GM19193 (cell line): Measurements from ENCODE around the gene TMCC1.

Source experiments
- POLR2A ChIP-seq: IDR thresholded peaks from 4 replicates; pipeline ENCODE4 v1.6.1; 2011; ENCODE audit not compliant: insufficient read depth, insufficient read length; ENCODE audit errors: extremely low read depth

The TMCC1 gene

DNA sequence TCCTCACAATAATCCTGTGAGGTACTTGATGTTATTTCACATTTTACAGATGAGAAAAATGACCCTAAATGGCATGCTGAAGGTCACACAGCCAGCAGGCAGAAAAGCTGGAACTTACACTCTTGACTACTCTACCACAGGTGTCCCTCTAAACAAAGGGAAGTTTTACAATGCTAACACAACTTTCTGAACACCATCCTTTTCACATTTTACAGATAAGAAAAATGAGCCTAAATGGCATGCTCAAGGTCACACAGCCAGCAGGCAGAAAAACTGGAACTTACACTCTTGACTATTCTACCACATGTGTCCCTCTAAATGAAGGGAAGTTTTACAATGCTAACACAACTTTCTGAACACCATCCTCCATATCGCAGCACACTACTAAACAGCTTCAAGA, 35.6 kb downstream of the TMCC1 start:
- TF ChIP-seq POLR2A, result no peak

DNA sequence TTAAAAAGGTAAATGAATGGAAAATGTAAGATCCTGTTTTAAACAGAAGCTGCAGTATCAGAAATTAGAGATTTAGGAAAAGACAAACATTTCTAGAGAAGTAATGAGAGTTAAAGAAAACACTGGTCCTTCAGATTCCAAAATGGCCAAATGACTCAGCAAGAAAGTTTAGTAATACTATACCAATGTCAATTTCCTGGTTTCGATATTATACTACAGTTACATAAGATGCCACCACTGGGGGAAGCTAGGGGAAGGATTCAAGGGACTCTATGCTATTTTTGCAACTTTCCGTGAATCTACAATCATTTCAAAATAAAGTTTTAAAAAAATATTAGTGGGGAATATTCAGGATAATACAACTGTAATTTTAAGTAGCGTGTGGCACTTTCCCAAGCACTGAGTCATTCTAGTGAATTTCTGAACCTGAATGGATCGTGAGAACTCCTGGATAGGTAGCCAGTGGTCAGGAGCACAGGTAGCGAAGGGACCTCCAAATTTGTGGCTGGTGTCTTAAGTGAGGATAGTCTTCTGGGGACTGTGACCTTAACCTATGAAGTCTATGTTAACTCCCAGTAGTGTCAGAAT, 37.6 kb downstream of the TMCC1 start:
- no peak for TF ChIP-seq POLR2A

DNA sequence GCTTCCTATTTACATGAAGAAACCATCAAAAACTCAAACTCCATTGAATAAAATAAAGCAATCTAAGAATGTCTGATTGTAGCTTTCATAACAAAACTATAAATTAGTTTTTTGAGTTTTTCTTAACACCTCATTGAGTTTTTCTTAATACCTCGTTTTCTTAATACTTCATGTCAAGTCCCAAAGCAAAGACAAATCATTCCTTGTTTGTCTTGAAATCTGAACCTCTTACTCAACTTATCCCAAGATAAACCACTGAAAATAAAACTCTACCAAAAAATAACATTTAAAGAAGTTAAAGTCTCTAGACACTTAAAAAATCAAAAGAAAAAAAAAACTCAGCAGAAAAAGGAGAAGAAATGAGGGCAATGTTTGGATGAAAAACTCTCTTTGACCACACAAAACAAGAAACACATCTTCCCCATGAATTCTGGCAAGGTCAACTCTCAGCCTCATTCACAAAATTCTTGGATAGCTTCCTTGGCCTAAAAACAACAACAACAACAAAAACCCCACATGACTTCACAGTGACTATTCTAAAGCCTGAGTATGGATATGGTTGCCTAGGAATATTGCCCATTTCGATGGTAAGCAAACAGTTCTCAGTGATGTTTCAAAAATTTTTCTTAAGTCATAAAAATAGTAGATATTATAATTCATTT, 38.2 kb downstream of the TMCC1 start:
- no peak for TF ChIP-seq POLR2A

DNA sequence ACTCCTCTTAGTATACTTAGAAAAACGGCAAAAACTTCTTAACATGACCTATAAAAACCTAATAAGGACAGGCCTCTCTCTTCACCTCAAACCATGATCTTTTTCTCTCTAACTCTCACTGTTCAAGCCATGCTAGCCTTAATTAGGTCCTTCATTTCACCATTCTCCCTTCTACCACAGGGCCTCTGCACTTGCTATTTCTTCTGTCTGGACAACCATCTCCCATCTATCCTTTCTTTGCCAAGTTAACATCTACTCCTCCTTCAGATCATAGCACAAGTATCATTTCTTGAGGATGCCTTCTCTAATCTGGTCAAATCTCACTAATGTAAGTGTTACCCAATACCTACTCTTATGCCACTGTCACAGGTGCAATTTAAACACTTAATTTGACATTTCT, 39.1 kb downstream of the TMCC1 start:
- TF ChIP-seq POLR2A, result no peak

DNA sequence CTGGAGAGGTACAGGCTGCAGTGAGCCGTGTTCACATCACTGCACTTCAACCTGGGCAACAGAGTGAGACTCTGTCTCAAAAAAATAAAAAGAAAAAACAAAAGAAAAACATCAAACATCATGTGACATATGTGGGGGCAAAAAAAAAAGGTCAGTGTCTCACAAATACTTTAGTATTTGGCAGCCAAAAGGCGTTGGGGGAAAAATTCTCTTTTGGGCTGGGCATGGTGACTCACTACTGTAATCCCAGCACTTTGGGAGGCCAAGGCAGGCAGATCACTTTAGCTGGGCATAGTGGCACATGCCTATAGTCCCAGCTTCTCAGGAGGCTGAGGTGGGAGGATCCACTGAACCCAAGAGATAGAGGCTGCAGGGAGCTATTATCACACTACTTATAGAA, 47.6 kb downstream of the TMCC1 start:
- no peak for TF ChIP-seq POLR2A

DNA sequence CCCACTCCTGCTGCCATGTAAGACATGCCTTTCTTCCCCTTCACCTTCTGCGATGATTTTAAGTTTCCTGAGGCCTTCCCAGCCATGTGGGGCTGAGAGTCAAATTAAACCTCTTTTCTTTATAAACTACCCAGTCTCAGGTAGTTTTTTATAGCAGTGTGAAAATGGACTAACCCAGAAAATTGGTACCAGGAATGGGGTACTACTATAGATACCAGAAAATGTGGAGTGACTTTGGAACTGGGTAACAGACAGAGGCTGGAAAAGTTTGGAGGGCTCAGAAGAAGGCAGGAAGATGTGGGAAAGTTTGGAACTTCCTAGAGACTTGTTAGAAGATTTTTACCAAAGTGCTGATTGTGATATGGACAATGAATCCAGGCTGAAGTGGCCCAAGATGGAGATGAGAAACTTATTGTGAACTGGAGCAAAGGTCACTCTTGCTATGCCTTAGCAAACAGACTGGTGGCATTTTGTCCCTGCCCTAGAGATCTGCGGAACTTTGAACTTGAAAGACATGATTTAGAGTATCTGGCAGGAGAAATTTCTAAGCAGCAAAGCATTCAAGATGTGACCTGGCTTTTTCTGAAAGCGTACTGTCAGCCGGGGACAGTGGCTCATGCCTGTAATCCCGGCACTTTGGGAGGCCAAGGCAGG, 52.7 kb downstream of the TMCC1 start:
- no peak for TF ChIP-seq POLR2A

DNA sequence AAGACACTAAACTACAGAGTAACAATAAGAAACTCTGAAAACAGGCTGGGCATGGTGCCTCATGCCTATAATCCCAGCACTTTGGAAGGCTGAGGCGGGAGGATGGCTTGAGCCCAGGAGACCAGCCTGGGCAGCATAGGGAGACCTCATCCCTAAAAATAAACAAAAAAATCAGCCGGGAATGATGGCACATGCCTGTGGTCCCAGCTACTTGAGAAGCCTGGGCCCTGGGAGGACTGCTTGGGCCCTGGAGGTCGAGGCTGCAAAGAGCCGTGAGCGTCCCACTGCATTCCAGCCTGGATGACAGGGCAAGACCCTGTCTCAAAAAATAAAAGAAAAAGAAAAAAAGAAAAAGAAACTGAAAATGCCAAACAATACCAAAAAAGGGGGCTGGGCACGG, 55.4 kb downstream of the TMCC1 start:
- no peak for TF ChIP-seq POLR2A

DNA sequence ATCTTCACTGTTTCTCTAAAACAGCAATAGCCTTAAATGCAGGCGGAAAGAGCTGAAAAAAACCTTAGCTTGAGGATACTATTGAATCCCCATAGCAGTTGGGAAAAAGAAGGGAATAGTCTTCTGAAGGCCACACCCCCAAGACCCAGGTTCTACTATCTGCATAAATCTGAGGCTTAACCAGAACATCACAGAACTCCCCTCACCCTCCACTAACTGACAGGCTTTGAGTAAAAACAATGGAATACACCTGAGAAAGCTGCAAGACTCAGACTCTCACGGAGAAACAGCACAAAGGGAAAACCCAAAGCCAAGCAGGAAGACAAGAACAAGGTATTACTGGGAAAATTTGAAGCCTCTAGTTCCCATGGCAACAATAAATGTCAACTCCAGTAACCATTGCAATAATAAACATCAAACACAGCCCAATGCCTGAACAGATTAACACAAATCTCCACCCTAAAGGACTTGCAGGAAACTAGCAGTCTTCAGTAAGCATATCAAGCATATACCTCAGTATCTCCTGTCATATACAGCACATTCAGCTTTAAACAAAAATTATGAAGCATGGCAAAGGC, 56.4 kb downstream of the TMCC1 start:
- no peak for TF ChIP-seq POLR2A

DNA sequence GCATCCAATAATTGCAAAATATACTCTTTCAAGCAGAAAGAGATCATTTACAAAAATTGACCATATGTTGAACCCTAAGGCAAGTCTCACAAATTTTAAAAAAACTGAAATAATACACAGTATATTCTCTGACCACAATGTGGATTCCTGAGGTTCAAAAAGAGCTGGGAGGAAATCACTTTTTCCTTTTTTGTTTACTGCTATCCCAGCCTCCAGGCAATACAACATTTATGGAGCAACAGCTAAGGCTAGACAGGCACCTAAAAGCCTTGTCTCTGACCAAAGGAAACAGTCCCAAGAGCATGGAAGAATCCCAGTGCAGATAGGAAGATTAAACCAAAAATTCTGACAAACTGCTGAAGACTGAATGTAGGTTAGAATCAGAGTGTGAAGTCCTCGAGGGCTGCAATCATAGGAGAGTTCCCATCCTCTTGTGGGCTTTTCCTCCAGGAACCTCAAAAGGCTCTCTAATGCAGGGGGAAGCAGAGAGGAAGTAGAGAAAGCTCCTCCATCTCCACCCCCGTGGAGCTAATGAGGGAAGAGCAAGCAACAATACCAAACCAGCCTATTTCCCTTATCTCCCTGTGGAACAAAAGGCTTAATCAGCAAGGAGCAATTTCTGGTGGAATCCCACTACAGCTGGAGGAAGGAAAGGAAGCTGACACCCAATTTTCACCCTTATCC, 57.0 kb downstream of the TMCC1 start:
- no peak for TF ChIP-seq POLR2A

DNA sequence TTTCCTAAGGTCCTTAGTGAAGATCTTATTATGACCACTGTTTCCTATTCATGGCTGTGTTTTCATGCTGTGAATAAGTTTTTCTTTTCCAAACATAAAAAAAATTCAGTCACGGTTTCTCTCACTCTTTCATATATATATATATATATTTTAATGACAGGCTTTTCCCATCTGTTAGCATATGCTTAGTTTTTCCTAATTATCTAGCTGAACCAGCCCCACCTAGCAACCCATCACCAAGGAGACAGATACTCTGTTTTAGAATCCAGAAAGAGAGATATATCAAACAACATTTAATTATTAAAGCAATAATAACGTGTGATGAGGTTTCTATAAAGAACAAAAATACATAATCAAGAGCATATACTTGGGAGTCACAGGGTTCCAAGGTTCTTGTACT, 58.3 kb downstream of the TMCC1 start:
- TF ChIP-seq POLR2A, result no peak

DNA sequence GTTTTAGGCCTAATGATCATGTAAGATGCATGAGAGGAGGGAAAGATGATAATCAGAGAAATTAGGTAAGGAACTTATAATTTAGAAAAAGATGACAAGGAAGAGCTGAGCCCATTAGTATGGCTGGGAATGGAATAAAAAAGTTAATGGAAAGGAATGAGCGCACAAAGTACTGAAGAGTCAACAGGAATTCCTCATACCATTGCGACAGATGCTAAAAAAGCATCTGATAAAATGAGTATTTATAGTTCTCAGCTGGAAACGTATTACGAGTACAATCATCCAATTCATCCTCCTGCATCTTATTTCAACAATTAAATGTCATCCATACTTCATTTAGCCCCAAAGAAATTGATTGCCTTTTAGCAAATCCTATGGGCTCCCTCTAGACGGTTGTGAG, 58.9 kb downstream of the TMCC1 start:
- no peak for TF ChIP-seq POLR2A

DNA sequence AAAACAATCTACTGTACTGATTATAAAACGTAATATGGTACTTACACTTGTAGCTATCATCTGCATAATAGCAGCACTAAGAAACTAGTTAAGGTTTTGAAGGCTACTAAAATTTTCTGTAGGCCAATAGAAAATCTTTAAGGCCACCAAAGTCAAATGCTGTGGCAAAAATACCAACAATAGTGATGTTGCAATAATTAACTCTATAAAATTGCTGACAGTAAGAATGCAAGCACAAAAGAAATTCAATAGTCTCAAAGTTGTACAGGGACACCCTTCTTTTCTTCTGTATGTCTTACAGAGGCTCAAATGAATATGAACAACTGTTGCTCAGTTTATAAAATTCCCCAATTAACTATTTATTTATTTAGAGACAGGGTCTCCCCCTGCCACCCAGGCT, 62.0 kb downstream of the TMCC1 start:
- no peak for TF ChIP-seq POLR2A

DNA sequence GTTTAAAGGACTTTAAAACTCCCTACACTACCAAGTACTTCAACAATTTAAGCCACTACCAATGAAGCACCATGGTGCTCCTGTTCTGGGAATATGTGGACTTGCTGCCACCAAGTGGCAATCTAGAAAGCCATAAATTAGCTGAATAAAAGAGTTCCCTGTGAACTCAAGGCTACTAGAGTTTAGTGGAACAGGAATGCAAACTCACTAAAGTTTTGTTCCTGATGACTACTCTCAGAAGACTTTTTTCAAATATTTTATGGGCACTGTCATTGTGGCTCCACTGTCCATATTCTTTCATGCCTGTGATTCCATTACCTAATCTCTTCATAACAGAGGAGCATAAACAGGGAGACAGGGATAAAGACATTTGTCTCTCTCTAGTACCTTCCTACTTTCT, 63.9 kb downstream of the TMCC1 start:
- no peak for TF ChIP-seq POLR2A

DNA sequence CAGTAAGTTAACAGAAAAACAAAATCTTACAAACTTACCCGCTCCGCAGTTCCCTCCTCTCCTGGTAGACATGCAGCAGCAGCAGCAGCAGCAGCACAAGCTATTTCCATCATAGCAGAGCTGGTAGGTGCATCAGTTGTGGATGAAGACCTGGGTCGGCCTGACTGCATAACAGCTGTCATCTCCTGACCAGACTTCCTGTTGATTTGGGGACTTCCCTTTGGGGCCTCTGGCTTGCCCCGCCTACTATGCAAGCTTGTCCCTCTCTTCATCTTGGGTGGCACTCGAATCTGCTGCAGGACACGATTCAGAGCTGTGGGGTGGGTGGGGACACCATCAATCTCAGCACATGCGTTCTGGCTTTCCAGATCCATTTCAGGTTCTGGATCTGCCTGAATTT, 65.7 kb downstream of the TMCC1 start:
- TF ChIP-seq POLR2A, result no peak

DNA sequence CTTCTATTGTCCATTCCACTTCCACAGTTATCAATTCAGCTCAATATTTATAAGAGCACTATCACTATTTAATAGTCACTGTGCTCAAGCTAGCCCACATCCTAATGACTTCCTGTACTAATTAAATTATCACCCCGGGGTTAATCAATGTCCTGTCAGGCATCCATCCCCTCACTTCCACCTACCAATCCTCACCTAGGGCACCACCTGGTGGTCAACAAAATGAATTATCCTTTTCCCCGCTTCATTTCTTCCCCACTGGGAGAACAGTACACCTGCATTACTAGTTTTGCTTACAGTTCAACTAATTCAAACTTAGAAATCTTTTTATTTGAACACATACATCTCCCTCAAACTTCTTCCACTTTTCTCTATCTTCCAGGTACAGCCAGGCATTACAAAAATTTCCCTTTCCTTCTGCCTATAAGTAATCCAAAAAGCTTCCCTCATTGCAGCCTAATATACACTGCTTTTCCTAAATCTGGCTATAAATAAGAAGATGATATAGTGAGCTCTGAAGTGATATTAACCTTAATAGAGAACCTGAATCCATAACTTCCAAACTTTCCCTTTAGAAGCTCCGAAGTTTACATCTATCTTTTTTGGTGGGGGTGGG, 68.5 kb downstream of the TMCC1 start:
- no peak for TF ChIP-seq POLR2A
